Peyer's patch (tissue), 4 donors: ENCODE results near the gene TOX2. TPM values are rescaled to one million over a fixed set of nuclear protein-coding genes. Genes with fewer than 3 reads are reported as not detected.
A peak's percentile ranks its signal among the peaks of the same experiment; 100 is the strongest.

ENCODE experiments used
- DNase-seq, 3 donors: peaks; one replicate each; pipeline ENCODE4 v3.0.0-alpha.2; 2017 to 2019
- H3K27ac ChIP-seq, 4 donors: fragments of 200-600 bp; sonication (generic); one replicate each; pipeline ENCODE4 v1.5.1; 2016 to 2019
- H3K27me3 ChIP-seq, 2 donors: fragments of 200-600 bp; sonication (generic); one replicate each; pipeline ENCODE4 v1.5.1; 2019
- H3K36me3 ChIP-seq, 3 donors: fragments of 200-600 bp; sonication (generic); one replicate each; pipeline ENCODE4 v1.5.1; 2016 to 2019
- H3K4me1 ChIP-seq, 4 donors: fragments of 200-600 bp; sonication (generic); one replicate each; pipeline ENCODE4 v1.5.1; 2016 to 2019
- H3K4me3 ChIP-seq, 4 donors: fragments of 200-600 bp; sonication (generic); 1 replicate in 3 of 4; 2 replicates in 1 of 4; pipeline ENCODE4 v1.5.1; 2016 to 2019; ENCODE audit warnings: mild to moderate bottlenecking in 1 of 4
- H3K9me3 ChIP-seq, 4 donors: fragments of 200-600 bp; sonication (generic); one replicate each; pipeline ENCODE4 v1.5.1; 2016 to 2019; ENCODE audit warnings: mild to moderate bottlenecking in 1 of 4
- CTCF ChIP-seq, 6 experiments: fragments of 450-650 bp in 4 of 6; fragments of 200-600 bp in 2 of 6; sonication (generic) in 1 of 6; IDR thresholded peaks; one replicate each; pipeline ENCODE4 v1.5.1; 2017 to 2019; ENCODE audit warnings: antibody characterized with exemption in 6 of 6, mild to moderate bottlenecking in 3 of 6, moderate library complexity in 1 of 6
- POLR2A ChIP-seq, 2 donors: fragments of 450-650 bp; IDR thresholded peaks; one replicate each; pipeline ENCODE4 v1.5.1; 2017; ENCODE audit warnings: antibody characterized with exemption in 2 of 2, mild to moderate bottlenecking in 2 of 2, moderate library complexity in 2 of 2
- total RNA-seq, 4 donors: library from RNA; depleted of rRNA; stranded (reverse); fragments of >200 nt; gene quantifications; one replicate each; pipeline ENCODE4 v1.1.0, GENCODE V29; 2016

TOX2 gene
- total RNA-seq, 4 donors from 2014 or later, result 1.9 to 5.8 (median 2.0) TPM

DNA sequence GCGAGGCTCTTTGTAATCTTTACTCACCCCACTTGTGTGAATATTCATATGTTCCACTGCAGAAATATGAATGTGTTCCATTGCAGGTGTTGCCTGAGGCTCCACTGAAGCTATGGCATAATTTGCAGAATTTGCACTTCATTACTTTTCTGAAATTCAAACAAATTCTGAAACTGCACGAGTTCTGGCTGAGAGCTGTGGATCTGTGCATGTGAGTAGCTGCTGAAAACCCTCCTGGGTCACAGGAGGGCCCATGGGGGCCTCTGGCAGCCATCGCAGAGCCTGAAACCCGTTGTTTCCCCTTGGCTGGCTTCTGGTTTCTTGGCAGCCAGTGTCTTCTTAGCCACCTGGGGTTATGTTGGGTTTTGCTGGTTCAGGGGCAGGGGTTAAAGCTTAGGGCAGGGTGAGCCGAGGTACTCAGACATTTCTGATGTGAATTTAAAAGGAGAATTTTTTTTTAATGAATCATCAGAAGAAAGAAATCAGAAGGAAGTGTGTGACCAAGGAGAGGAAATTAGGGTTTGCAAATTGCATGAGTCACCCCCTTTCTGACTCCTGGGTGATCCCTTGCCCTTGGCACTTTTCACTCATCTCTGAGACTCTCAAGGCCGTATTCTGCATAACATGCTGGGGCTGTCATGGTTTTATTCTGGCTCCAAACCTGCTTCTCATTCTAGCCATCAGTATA lies 40.6 kb downstream of the TOX2 start:
- no peaks in the 10 kb centered on the region for H3K27me3 ChIP-seq
- peak overlapping the region in 2 of 4 donors; percentile 9 to 59 for H3K27ac ChIP-seq
- peak in 1 of 3 donors; percentile 33 for DNase-seq
- no peak for TF ChIP-seq CTCF (IDR thresholded peaks at IDR 0.05)
- no peak for TF ChIP-seq POLR2A (IDR thresholded peaks at IDR 0.05)
- H3K4me3 ChIP-seq, result no peak overlapping the region
- peaks cover 0 to 35% (median 25%) of the 10 kb centered on the region in 4 donors for H3K4me1 ChIP-seq
- no peaks in the 10 kb centered on the region for H3K36me3 ChIP-seq
- H3K9me3 ChIP-seq, result no peaks in the 10 kb centered on the region

DNA sequence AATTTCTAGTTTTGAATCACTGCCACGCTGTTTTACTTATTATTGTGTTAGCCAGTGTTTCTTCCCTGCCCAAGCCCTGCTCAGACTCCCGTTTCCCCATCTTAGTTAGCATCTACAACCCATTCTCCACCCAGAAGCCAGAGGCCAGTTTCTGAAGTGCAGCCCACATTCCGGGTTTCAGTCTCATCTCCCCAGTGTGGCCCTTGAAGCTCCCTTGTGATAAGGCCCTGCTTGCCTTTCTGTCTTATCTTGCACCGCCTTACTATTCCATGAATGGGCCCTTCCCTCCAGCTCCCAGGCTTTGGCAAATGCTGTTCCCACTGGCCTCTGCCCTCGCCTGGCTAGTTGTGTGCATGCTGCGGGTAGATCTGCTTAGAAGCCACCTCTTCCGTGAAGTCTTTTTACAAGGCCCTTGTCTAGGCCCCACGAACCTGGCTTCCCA lies 41.1 kb downstream of the TOX2 start:
- DNase-seq, result peak in 1 of 3 donors; percentile 45
- no peaks in the 10 kb centered on the region for H3K27me3 ChIP-seq
- no peak overlapping the region for H3K4me3 ChIP-seq
- H3K36me3 ChIP-seq, result no peaks in the 10 kb centered on the region
- H3K9me3 ChIP-seq, result no peaks in the 10 kb centered on the region
- H3K27ac ChIP-seq, result peak overlapping the region in 1 of 4 donors; percentile 59
- peaks cover 0 to 35% (median 21%) of the 10 kb centered on the region in 4 donors for H3K4me1 ChIP-seq
- TF ChIP-seq CTCF (IDR thresholded peaks at IDR 0.05), result no peak
- no peak for TF ChIP-seq POLR2A (IDR thresholded peaks at IDR 0.05)

DNA sequence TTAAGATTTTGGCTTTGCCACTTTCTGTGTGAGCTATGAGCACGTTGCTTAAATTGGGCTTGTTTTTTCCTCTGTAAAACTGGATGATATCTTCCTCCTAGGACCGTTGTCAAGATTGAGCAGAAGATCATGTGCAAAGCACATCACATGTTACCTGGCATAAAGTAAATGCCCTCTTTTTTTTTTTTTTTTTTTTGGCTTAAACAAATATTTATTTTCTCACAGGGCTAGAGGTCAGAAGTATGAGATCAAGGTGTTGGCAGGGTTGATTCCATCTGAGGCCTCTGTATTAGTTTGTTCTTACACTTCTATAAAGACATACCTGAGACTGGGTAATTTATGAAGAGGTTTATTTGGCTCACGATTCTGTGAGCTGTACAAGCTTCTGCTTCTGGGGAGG lies 42.7 kb downstream of the TOX2 start:
- Histone ChIP-seq H3K36me3 (no peaks in the 10 kb centered on the region), H3K27me3 (no peaks in the 10 kb centered on the region), H3K4me1 (peaks cover 0 to 35% (median 19%) of the 10 kb centered on the region in 4 donors)

DNA sequence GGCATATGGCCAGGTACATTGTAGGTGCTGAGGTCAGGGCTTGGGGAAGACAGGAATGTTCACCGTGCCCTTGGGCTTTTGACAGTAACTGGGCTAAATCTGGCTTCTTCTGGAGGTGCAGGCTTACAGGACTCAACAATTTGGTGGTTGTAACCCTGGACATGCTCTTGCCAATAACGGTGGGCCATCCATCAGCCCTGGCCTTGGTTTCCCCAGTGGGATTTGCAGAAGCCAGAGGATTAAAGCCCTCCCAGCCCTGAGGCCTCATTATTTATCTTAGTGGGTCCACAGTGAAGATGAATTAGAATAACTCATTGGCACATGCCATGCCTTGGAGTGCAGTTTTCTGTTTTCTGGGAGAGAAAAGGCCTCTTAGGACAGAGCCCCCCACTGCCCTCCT lies 44.0 kb downstream of the TOX2 start:
- H3K4me1 ChIP-seq, result peaks cover 0 to 35% (median 19%) of the 10 kb centered on the region in 4 donors
- no peaks in the 10 kb centered on the region for H3K27me3 ChIP-seq
- no peaks in the 10 kb centered on the region for H3K36me3 ChIP-seq
- no peaks in the 10 kb centered on the region for H3K9me3 ChIP-seq
- no peak for TF ChIP-seq CTCF (IDR thresholded peaks at IDR 0.05)
- no peak for TF ChIP-seq POLR2A (IDR thresholded peaks at IDR 0.05)
- peak in 1 of 3 donors; percentile 7 for DNase-seq
- peak overlapping the region in 1 of 4 donors; percentile 52 for H3K27ac ChIP-seq
- H3K4me3 ChIP-seq, result no peak overlapping the region

More for the DNA sequence above, 42.7 kb downstream of the TOX2 start:
- TF ChIP-seq POLR2A (IDR thresholded peaks at IDR 0.05), result no peak
- no peak for TF ChIP-seq CTCF (IDR thresholded peaks at IDR 0.05)
- Histone ChIP-seq H3K4me3 (no peak overlapping the region), H3K9me3 (no peaks in the 10 kb centered on the region), H3K27ac (no peak overlapping the region)
- DNase-seq, result no peak

- H3K27ac ChIP-seq, result peak overlapping the region in 1 of 4 donors; percentile 52
- peak in 2 of 3 donors; percentile 58 to 64 for DNase-seq
- TF ChIP-seq CTCF (IDR thresholded peaks at IDR 0.05), result no peak
- TF ChIP-seq POLR2A (IDR thresholded peaks at IDR 0.05), result no peak
- peaks cover 0 to 35% (median 19%) of the 10 kb centered on the region in 4 donors for H3K4me1 ChIP-seq
- H3K9me3 ChIP-seq, result no peaks in the 10 kb centered on the region
- H3K27me3 ChIP-seq, result no peaks in the 10 kb centered on the region
- no peaks in the 10 kb centered on the region for H3K36me3 ChIP-seq
- no peak overlapping the region for H3K4me3 ChIP-seq
Measured at GRCh38 chr20:43959079-43959919, 44.6 kb downstream of the TOX2 start.
